Stimulated activated CD8-positive, alpha-beta memory T cell treated with anti-CD3 and anti-CD28 coated beads, Interleukin-4, amount 100 ng/mL, for 24 hours (primary cell): ENCODE measurements around the gene CDK14.

Experiments
- DNase-seq: peaks from one replicate; pipeline ENCODE4 v3.0.0-alpha.2; 2020; ENCODE audit warnings: low read depth

The CDK14 gene

GRCh38 chr7:90678986-90679385, 82.9 kb downstream of the CDK14 start:
- no peak for DNase-seq

GRCh38 chr7:90680484-90680883, 84.4 kb downstream of the CDK14 start:
- DNase-seq = no peak

- DNase-seq = no peak
Measured at GRCh38 chr7:90681336-90682022, 85.4 kb downstream of the CDK14 start.

- no peak for DNase-seq
Measured at GRCh38 chr7:90686146-90686545, 90.0 kb downstream of the CDK14 start.

- DNase-seq = no peak
Measured at GRCh38 chr7:90688810-90689209, 92.7 kb downstream of the CDK14 start.

GRCh38 chr7:90689260-90689659, 93.1 kb downstream of the CDK14 start:
- no peak for DNase-seq

GRCh38 chr7:90690159-90690858, 94.2 kb downstream of the CDK14 start:
- no peak for DNase-seq

GRCh38 chr7:90692396-90692795, 96.3 kb downstream of the CDK14 start:
- DNase-seq = no peak

- no peak for DNase-seq
Measured at GRCh38 chr7:90692947-90693346, 96.8 kb downstream of the CDK14 start.

GRCh38 chr7:90693939-90694338, 97.8 kb downstream of the CDK14 start:
- no peak for DNase-seq

- DNase-seq = no peak
Measured at GRCh38 chr7:90698616-90699015, 102.5 kb downstream of the CDK14 start.

- DNase-seq = no peak
Measured at GRCh38 chr7:90701021-90701420, 104.9 kb downstream of the CDK14 start.

GRCh38 chr7:90701771-90702170, 105.7 kb downstream of the CDK14 start:
- DNase-seq = no peak

GRCh38 chr7:90705391-90706071, 109.4 kb downstream of the CDK14 start:
- DNase-seq = no peak

- no peak for DNase-seq
Measured at GRCh38 chr7:90706072-90706716, 110.1 kb downstream of the CDK14 start.

GRCh38 chr7:90708841-90709317, 112.8 kb downstream of the CDK14 start:
- no peak for DNase-seq

GRCh38 chr7:90709501-90710465, 113.7 kb downstream of the CDK14 start:
- no peak for DNase-seq

- no peak for DNase-seq
Measured at GRCh38 chr7:90710466-90710850, 114.3 kb downstream of the CDK14 start.

- no peak for DNase-seq
Measured at GRCh38 chr7:90713628-90714027, 117.5 kb downstream of the CDK14 start.

GRCh38 chr7:90715067-90715466, 118.9 kb downstream of the CDK14 start:
- DNase-seq = no peak

GRCh38 chr7:90717296-90718060, 121.4 kb downstream of the CDK14 start:
- no peak for DNase-seq
